CD14-positive monocyte (primary cell): Measurements from ENCODE around the gene SIDT2. TPM values are rescaled to one million over a fixed set of nuclear protein-coding genes. Genes with fewer than 3 reads are reported as not detected.
A peak's percentile ranks its signal among the peaks of the same experiment; 100 is the strongest.

Source experiments
- DNase-seq, 3 donors: peaks; one replicate each; pipeline ENCODE4 v3.0.0-alpha.2; 2011 to 2022
- H2AFZ ChIP-seq: 2 replicates; pipeline ENCODE4 v1.6.0; 2012; ENCODE audit warnings: mild to moderate bottlenecking, low read depth, low read length, inconsistent platforms; ENCODE audit not compliant: insufficient read depth, poor library complexity, severe bottlenecking
- H3K27ac ChIP-seq, 2 donors: 1 replicate in 1 of 2; 2 replicates in 1 of 2; pipeline ENCODE4 v1.5.1; 2012 to 2013; ENCODE audit warnings: low read length in 2 of 2, control low read depth in 1 of 2, inconsistent platforms in 1 of 2, low read depth in 1 of 2, mild to moderate bottlenecking in 1 of 2
- H3K27me3 ChIP-seq, 2 donors: one replicate each; pipeline versions ENCODE4 v1.6.0 to v1.6.1; 2011 to 2013; ENCODE audit warnings: low read length in 2 of 2; ENCODE audit not compliant: control insufficient read depth in 2 of 2, insufficient read depth in 2 of 2
- H3K36me3 ChIP-seq, 2 donors: replicated peaks in 1 of 2; 1 replicate in 1 of 2; 2 replicates in 1 of 2; pipeline versions ENCODE4 v1.5.1 to v1.6.1; 2012 to 2013; ENCODE audit warnings: low read length in 2 of 2, control low read depth in 1 of 2, inconsistent platforms in 1 of 2, mild to moderate bottlenecking in 1 of 2; ENCODE audit not compliant: insufficient read depth in 2 of 2, control insufficient read depth in 1 of 2
- H3K4me1 ChIP-seq, 2 donors: 1 replicate in 1 of 2; 2 replicates in 1 of 2; pipeline versions ENCODE4 v1.5.1 to v1.6.1; 2012 to 2013; ENCODE audit warnings: low read length in 2 of 2, control low read depth in 1 of 2, inconsistent platforms in 1 of 2, mild to moderate bottlenecking in 1 of 2, moderate library complexity in 1 of 2; ENCODE audit not compliant: insufficient read depth in 2 of 2, control insufficient read depth in 1 of 2
- H3K4me2 ChIP-seq: replicated peaks from 2 replicates; pipeline ENCODE3; 2012; ENCODE audit warnings: low read length, moderate library complexity, mild to moderate bottlenecking; ENCODE audit not compliant: poor library complexity, severe bottlenecking; ENCODE audit errors: extremely low read depth
- H3K4me3 ChIP-seq, 3 experiments: fragments of 200-600 bp in 1 of 3; sonication (generic) in 1 of 3; replicated peaks in 1 of 3; 1 replicate in 2 of 3; 2 replicates in 1 of 3; pipeline ENCODE4 v1.5.1; 2011 to 2013; ENCODE audit warnings: low read length in 3 of 3, mild to moderate bottlenecking in 3 of 3, control low read depth in 2 of 3, low read depth in 2 of 3, inconsistent platforms in 1 of 3, moderate library complexity in 1 of 3
- H3K79me2 ChIP-seq: 2 replicates; pipeline ENCODE4 v1.6.0; 2012; ENCODE audit warnings: mild to moderate bottlenecking, control low read depth, inconsistent platforms, low read length, moderate library complexity; ENCODE audit not compliant: insufficient read depth
- H3K9ac ChIP-seq: 2 replicates; pipeline ENCODE4 v1.6.0; 2017; ENCODE audit warnings: low read length, mild to moderate bottlenecking; ENCODE audit not compliant: insufficient read depth, poor library complexity, severe bottlenecking
- H3K9me3 ChIP-seq, 2 donors: replicated peaks in 1 of 2; 1 replicate in 1 of 2; 2 replicates in 1 of 2; pipeline versions ENCODE4 v1.5.1 to v1.6.1; 2012 to 2013; ENCODE audit warnings: low read length in 2 of 2, control low read depth in 1 of 2; ENCODE audit not compliant: control insufficient read depth in 1 of 2, insufficient read depth in 1 of 2
- H4K20me1 ChIP-seq: 2 replicates; pipeline ENCODE4 v1.6.0; 2012; ENCODE audit warnings: mild to moderate bottlenecking, low read length, control low read depth, moderate library complexity; ENCODE audit not compliant: insufficient read depth
- H3K27ac Mint-ChIP-seq, 7 donors: one replicate each; pipeline ENCODE4 v1.8.0; 2020; ENCODE audit warnings: mild to moderate bottlenecking in 7 of 7, mixed read lengths in 7 of 7, moderate library complexity in 6 of 7, inconsistent platforms in 2 of 7
- H3K27me3 Mint-ChIP-seq, 3 donors: one replicate each; pipeline ENCODE4 v1.8.0; 2021 to 2022; ENCODE audit warnings: low read depth in 3 of 3, mild to moderate bottlenecking in 3 of 3, mixed read lengths in 3 of 3, moderate library complexity in 3 of 3, inconsistent platforms in 1 of 3
- H3K36me3 Mint-ChIP-seq, 2 donors: one replicate each; pipeline ENCODE4 v1.8.0; 2020; ENCODE audit warnings: mixed read lengths in 2 of 2, inconsistent platforms in 1 of 2, mild to moderate bottlenecking in 1 of 2
- H3K4me1 Mint-ChIP-seq: one replicate; pipeline ENCODE4 v1.8.0; 2020; ENCODE audit warnings: mild to moderate bottlenecking, mixed read lengths
- H3K4me3 Mint-ChIP-seq, 2 donors: one replicate each; pipeline ENCODE4 v1.8.0; 2020; ENCODE audit warnings: mild to moderate bottlenecking in 2 of 2, mixed read lengths in 2 of 2, moderate library complexity in 1 of 2
- H3K9me3 Mint-ChIP-seq, 7 donors: one replicate each; pipeline ENCODE4 v1.8.0; 2020 to 2022; ENCODE audit warnings: mixed read lengths in 7 of 7, mild to moderate bottlenecking in 6 of 7, moderate library complexity in 6 of 7, inconsistent platforms in 2 of 7
- CTCF ChIP-seq: fragments of 200-600 bp; IDR thresholded peaks from one replicate; pipeline ENCODE4 v1.8.0; 2022; ENCODE audit warnings: antibody characterized with exemption, mild to moderate bottlenecking
- WGBS: methylation state at CpG from one replicate; pipeline ENCODE4 v1.1.5; 2013; ENCODE audit warnings: missing lambda C conversion rate; ENCODE audit not compliant: insufficient coverage; 5-methylcytosine and 5-hydroxymethylcytosine counted together
- intact Hi-C, 2 donors: fragments of 100-400 bp; cut with micrococcal nuclease; formaldehyde crosslinking; loops; one replicate each; pipeline versions ENCODE4 v1.15.0 to v1.15.1; 2023
- polyA plus RNA-seq, 3 donors: library from polyadenylated mRNA; depleted of rRNA in 1 of 3; unstranded in 2 of 3; stranded (reverse) in 1 of 3; fragments of 300-500 nt in 2 of 3; fragments of >200 nt in 1 of 3; fragmentation: Illumina TruSeq in 2 of 3; gene quantifications; 1 replicate in 2 of 3; 2 replicates in 1 of 3; pipeline ENCODE4 v1.2.3, GENCODE V29; 2012 to 2021

SIDT2 gene
- polyA plus RNA-seq, 3 donors: 21.8 to 177 (median 41.8) TPM

- Mint-ChIP-seq H3K4me3 (peak overlapping the region; percentile 98 to 99), H3K27me3 (peaks cover 0 to 6% (median 2%) of the 10 kb centered on the region in 3 donors), H3K36me3 (peaks cover 15 to 41% of the 10 kb centered on the region in 2 donors), H3K4me1 (peaks cover 42% of the 10 kb centered on the region), H3K9me3 (no peaks in the 10 kb centered on the region), H3K27ac (peak overlapping the region; percentile 95 to 99 (median 97))
- Histone ChIP-seq H3K27ac (peak overlapping the region; percentile 70 to 98), H3K9ac (peak overlapping the region; percentile 89), H3K4me2 (peak overlapping the region; percentile 94), H3K79me2 (peaks cover 65% of the 10 kb centered on the region), H3K4me1 (peaks cover 16 to 27% of the 10 kb centered on the region in 2 donors), H3K4me3 (peak overlapping the region; percentile 60 to 98 (median 97)), H3K36me3 (peaks cover 19 to 30% of the 10 kb centered on the region in 2 donors), H3K9me3 (no peaks in the 10 kb centered on the region), H3K27me3 (no peaks in the 10 kb centered on the region), H4K20me1 (peaks cover 60% of the 10 kb centered on the region), H2AFZ (peak overlapping the region; percentile 89)
- 0% methylated on average over 1 of the region's 5 CpGs for WGBS
- intact Hi-C loops: no loop called here
- peak; percentile 17 for TF ChIP-seq CTCF
- DNase-seq: peak in 1 of 3 donors; percentile 48
These were observed 33.2 kb upstream of the SIDT2 start for GRCh38 chr11:117145393-117145761.

GRCh38 chr11:117146521-117146920 lies 32.0 kb upstream of the SIDT2 start:
- WGBS: 86% methylated on average over 10 of the region's 10 CpGs
- Histone ChIP-seq H3K36me3 (peaks cover 19 to 37% of the 10 kb centered on the region in 2 donors), H3K79me2 (peaks cover 77% of the 10 kb centered on the region), H3K4me3 (no peak overlapping the region), H3K9ac (no peak overlapping the region), H3K27me3 (no peaks in the 10 kb centered on the region), H2AFZ (no peak overlapping the region), H3K27ac (peak overlapping the region in 1 of 2 donors; percentile 48), H3K4me1 (peaks cover 16 to 27% of the 10 kb centered on the region in 2 donors), H4K20me1 (peaks cover 71% of the 10 kb centered on the region), H3K4me2 (no peak overlapping the region), H3K9me3 (no peaks in the 10 kb centered on the region)
- H3K4me1 Mint-ChIP-seq: peaks cover 42% of the 10 kb centered on the region
- no peak for DNase-seq
- peak overlapping the region in 6 of 7 donors; percentile 11 to 97 (median 28) for H3K27ac Mint-ChIP-seq
- no peak overlapping the region for H3K4me3 Mint-ChIP-seq
- H3K9me3 Mint-ChIP-seq: peaks cover 0 to 2% (median 0%) of the 10 kb centered on the region in 7 donors
- peaks cover 17 to 46% of the 10 kb centered on the region in 2 donors for H3K36me3 Mint-ChIP-seq
- intact Hi-C loops: no loop called here
- H3K27me3 Mint-ChIP-seq: peaks cover 0 to 4% (median 2%) of the 10 kb centered on the region in 3 donors
- TF ChIP-seq CTCF: no peak
